GM19438 (cell line): ENCODE data around the gene MYO1H.
A peak's percentile ranks its signal among the peaks of the same experiment; 100 is the strongest.
"Not testable (repeated sequence)": the region's sequence is repeated elsewhere in the genome, so short reads cannot be mapped to it uniquely, and the experiment has no call there.

Experiments used
- ATAC-seq: cut with Tn5 transposase; IDR thresholded peaks from one replicate; pipeline ENCODE4 v1.9.1; 2021; ENCODE audit warnings: low read depth; ENCODE audit not compliant: unreplicated experiment

MYO1H gene

DNA sequence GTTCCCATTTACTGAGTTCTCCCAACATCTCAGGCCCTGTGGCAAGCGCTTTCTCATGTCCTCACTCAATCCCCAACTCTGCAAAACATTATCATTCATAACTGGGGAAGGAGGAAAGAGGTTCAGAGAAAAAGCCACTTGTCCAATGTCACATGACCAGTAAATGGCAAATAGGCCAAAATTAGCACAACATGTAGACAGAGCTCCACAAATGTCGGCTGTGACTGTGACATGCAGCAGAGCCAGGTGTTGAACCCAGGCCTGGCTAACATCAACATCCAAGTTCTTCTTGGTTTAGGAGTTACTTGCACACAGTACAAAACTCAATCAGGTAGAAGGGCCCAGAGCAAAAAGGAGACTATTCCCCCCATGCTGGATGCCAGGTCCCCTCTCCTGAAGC lies 118.6 kb downstream of the MYO1H start:
- no peak for ATAC-seq

DNA sequence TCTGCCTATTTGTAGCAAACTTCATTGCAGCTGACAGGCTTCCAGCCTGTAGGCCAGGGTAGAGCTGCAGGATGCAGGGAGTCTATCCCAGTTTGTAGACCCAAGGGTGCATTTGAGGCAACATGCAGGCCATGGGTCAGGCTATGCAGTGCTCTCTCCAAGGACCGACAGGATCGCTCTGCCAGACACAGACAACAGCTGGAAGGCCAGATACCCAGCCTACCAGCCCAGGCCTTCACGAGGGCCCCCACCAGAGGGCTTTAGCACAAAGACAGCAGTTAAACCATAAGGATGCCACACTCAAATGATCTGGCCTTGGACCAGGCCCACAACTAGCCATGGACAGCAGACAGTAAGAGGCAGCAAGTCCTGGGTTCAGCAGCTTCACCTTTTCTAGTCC lies 119.1 kb downstream of the MYO1H start:
- no peak for ATAC-seq

DNA sequence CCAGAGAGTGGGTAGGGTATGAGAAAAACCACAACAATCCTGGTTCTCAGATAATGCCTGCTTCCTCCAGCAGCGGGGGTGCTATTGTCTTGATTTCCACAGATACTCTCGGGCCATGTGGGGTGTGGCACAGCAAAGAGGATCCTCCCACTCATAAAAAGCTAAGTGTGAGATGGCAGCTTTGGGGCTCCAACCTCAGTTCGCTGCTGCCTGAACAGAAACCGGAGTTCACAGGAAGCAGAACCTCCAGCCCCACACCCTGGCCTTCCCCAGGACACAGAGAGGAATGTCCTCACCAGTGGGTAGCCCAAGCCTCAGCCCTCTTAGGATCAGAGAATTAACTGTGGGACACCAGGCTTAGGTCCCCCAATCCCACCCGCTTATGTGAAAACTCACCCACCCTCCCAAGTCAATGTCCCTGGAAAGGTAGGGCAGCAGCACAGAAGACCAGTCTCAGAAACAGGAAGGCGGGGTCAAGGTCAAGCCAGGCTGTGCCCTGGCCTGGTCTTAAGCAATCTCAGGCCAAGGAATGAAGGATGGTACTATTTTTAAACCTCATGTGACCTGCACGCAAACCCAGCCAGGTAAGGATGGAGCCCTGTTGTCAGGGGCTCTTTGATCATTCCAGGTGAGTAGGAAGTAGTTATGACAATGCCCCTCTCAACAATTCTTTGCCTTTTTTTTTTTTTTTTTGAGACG lies 120.4 kb downstream of the MYO1H start:
- ATAC-seq: no peak

DNA sequence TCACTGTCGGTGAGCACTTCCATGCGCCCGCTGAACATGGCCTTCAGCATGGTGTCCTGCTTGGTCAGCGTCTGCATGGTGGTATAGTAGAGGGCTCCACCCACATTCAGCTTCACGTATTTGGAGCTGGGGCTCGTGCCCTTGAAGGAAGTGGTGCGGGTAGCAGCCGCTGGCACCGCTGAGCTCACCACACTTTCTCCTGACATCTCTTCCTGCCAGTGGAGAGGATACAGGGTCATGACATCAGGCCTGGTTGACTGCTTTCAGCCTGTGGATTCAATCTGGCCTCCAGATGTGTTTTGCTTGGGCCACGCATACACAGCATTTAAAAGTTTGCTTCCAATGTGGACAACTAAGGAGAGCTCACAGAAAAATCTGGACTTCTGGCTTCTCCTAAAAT lies 121.8 kb downstream of the MYO1H start:
- no peak for ATAC-seq

DNA sequence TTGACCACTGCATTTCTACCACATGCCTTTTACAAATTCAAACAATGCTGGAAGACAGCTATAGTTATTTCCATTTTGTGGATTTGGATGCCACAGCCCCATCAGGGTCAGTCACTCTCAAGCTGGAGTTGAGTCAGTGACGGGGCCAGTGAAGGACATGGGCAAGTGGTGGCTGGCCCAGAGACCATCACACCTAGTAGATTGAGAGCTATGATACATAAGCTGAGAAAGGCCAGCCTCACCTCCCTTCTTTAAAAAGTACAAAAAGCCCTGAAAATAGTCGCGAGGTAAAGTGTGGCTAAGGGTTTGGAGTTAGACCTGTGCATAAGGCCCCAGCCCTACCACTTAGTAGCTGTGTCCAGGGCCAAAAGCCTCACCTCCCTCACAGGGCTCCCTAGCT lies 125.3 kb downstream of the MYO1H start:
- ATAC-seq: no peak

DNA sequence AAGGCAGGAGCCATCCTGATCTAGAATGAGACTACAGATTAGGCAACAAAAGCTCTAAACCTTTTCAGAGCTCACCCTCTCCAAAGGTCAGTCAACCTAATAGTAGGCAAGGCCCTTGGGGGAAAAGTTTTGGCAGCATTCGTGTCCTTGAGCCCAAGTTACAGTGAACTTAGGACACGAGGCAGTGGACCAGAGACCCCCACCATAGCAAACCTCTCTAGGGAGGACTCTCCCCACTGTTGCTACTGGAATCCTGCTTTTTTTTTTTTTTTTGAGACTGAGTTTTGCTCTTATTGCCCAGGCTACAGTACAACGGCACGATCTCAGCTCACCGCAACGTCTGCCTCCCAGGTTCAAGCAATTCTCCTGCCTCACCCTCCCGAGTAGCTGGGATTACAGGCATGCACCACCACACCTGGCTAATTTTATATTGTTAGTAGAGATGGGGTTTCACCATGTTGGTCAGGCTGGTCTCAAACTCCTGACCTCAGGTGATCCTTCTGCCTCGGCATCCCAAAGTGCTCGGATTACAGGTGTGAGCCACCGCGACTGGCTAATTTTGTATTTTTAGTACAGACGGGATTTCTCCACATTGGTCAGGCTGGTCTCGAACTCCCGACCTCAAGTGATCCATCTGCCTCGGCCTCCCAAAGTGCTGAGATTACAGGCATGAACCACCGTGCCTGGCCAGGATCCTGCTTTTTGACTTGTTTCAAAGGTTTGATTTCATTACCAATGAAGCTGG lies 126.0 kb downstream of the MYO1H start:
- not testable (repeated sequence) for ATAC-seq

DNA sequence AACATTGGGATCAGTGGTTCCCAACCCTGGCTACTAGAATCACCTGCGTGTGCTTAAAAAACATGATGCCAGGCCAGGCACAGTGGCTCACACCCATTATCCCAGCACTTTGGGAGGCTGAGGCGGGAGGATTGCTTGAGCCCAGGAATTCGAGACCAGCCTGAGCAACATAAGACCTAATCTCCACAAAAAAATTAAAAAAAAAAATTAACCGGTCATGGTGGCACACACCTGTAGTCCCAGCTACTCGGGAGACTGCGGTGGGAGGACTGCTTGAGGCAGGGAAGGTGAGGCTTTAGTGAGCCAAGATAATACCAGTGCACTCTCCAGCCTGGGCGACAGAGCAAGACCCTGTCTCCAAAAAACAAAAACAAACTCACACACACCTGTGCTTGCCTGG lies 127.4 kb downstream of the MYO1H start:
- ATAC-seq: no peak

DNA sequence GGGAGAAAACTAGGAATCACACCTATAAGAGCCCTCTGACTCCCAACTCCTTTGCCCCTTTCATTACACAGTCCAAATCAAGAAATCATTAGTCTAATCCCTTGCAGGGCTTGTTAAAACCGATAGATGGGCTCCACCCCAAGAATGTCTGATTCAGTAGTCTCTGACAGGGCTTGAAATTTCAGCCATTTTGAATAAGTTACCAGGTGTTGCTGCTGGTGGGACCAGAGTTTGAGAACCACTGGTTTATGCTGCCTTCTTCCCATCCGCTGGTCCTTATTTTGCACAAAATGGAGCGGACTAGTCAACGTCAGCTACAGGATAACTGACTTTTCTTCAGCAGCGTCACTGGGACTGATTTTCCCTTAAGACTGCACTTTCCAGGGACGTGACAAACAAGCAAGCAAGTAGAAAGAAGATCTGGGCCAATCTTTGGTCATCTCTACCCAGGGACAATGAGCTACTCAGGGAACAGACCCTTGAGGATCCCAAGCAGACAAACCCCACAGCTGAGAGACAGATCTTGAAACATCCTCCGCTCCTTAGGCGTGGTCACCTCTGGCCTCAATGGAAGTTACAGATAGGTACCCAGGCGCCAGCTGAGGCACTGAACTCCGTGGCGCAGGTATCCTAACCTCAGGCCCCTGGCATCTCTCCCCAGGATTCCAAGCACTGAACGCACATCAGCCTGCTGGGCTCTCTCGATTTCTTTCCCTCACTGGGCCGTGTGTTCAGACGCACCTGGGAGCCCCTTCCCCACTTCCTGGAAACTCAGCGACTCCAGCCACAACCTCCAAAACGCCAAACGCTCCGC lies 128.5 kb downstream of the MYO1H start:
- ATAC-seq: no peak

DNA sequence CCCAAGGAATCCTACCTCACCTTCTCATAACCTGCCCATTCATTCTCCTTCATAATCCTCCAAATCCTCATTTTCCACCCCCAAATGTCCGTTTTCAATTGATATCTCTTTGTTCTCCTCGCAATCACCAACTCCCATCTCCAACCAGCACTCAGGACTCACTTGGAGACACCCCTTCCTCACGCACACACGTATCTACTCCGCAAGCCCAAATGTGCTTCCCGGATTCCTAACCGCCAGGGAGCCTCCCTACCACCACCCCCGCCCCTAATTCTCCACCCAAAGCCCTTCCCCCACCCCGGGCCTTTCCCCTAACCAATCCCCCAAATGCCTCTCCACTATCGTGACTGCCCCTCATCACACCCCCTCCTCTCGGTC lies 129.1 kb downstream of the MYO1H start:
- ATAC-seq: no peak

DNA sequence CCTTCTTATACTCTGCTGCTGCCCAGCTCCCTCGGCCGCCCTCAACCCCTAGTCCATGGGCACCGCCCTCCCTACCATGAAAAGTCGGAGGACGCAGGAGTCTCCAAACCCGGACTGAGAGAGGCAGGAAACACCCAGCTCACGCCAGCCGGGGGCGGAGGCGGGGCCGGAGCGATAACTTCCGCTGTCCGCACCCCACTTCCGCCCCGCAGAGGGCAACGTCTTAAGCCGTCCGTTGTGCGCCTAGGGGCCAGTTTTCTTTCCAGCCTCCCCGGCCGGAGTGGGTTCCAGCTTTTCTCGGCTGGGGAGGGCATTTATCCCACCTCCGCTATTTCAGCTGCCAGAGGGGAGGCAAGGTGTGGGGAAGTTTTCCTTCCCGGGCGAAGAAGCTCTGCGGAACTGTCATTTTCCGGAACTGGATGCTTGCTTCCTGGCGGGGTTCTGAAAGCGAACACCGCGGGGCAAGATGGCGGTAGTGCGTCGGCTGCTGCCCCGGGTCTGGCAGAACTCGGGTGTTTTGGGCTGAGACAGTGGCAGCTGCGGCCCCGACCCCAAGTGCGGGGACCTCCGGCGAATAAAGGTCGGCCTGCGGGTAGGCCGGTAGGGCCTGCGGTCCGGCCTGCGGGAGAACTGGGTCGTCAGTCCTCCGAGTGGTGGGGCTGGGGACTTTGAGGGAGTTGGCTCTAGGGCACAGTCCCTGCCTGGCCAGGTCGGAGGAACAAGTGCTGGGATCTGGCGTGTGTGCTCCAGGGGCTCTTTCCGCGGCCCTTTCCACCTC lies 129.7 kb downstream of the MYO1H start, which contains the start of the genes KCTD10 and UBE3B:
Gene KCTD10 (minus strand): TSS at position 116 of the 778 bp plus-strand sequence. CDS start 38 bp downstream, at position 78.
Gene UBE3B (plus strand): TSS at position 450 of the 778 bp plus-strand sequence. CDS start 5,918 bp downstream, outside the sequence.
- ATAC-seq: peak; percentile 90

DNA sequence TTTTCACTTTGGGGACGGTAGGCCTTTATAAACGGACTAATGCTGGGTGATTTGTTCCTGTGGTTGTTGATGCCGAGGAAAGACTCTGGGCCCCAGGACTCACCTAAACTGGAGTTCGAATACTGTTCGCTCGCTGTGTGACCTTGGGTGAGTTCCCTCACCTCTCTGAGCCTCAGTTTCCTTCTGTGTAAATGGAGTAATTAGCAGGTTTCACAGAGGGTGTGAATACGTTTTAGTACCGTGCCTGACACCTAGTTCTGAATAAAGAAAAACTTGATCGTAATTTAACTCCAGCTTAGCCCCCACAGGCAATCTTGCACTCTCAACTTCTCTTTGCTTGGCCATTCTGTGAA lies 130.2 kb downstream of the MYO1H start:
- no peak for ATAC-seq

DNA sequence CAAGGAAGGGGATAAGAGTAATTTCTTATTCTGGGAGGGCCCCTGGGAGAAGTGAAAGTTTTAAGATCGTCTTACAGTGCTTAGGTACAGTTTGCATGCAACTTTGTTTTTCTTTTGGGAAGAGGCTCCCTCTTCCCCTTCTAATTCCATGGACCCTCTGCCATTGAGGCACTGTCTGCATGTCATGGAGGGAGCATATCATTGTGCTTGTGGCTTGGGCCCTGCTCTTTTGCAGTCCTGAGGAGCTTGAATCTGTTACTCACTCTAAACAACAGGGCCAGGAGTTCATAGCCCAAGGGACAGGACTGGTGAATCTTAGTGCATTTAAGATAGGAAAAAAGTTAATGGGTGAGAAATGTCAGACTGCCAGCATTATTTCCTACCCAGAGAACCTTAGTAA lies 132.1 kb downstream of the MYO1H start:
- ATAC-seq: no peak

DNA sequence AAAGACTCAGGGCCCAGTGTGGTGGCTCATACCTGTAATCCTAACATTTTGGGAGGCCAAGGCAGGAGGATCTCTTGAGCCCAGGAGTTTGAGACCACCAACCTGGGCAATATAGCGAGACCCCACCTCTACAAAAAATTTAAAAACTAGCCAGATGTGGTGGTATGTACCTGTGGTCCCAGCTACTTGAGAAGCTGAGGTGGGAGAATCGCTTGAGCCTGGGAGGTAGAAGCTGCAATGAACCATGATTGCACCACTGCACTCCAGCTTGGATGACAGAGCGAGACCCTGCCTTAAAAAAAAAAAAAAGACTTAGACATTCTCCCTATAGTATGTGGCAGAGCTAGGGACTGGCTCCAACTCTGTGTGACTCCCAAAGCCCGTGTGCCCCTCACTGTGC lies 132.7 kb downstream of the MYO1H start:
- ATAC-seq: no peak

DNA sequence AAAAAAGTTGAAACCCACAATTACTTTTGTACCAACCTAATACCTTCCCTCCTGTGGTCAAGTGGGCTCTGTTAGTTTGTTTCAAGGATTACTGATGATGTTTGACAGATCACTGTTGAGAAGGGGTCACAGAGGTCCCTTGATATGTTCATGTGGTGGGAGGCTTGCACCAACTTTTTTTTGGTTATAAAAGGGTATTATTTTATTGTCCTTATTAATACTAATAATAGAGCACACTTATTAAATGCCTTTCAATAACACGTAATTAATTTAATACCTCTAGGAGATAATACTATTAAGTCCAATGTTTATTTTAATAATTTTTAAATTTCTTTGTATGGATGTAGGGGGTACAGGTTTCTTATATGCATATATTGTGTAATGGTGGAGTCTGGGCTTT lies 134.2 kb downstream of the MYO1H start:
- ATAC-seq: no peak

DNA sequence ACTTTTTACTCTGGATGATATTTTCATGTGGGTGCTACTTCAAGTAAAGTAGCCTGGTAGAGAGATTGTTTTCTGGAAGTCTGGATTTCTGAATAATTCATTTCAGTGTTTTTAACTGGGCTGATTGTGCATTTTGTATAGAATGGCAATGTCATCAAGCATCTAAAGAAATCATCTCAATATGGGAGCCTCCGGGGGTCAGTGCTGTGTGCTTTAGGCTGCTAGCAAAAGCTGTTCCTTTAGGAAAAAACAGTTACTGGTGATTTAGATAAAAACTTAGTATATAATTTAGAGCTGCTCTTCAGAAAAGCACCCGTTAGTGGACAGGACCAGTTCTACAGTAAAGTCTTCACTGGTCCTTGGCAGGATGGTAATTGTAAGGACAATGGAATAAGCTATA lies 134.8 kb downstream of the MYO1H start:
- ATAC-seq: no peak

DNA sequence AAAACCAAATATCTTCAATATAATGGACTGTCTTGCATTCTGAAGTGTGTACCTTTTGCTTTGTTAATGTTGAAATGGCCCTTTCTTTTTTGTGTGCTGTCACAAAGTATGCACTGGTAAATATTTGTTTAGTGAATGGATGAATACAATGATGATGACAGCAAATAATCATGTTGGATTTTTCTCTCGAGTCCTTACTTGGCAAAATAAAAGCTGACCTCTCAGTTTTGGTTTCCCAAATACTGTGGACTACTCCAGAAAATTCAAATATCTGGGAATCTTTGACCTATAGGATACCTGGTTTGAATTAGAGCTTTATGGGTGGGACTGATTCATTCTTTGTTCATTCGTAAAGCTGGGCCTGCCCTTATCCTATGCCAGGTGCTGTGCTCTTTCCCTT lies 135.2 kb downstream of the MYO1H start:
- no peak for ATAC-seq

DNA sequence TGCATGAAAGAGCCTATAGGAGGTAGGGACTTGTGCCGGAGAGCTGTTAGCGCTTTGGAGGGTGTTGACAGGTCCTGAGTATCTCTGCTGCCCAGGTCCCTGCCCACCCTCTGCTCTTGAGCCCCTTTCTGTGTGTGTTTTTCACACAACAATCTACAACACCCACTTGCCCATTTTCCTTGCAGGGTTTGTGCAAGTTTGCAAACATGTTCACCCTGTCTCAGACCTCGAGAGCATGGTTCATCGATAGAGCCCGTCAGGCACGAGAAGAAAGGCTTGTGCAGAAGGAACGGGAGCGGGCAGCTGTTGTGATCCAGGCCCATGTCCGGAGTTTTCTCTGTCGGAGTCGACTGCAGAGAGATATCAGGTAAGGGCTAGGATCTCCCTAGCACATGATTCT lies 135.6 kb downstream of the MYO1H start:
- ATAC-seq: no peak

DNA sequence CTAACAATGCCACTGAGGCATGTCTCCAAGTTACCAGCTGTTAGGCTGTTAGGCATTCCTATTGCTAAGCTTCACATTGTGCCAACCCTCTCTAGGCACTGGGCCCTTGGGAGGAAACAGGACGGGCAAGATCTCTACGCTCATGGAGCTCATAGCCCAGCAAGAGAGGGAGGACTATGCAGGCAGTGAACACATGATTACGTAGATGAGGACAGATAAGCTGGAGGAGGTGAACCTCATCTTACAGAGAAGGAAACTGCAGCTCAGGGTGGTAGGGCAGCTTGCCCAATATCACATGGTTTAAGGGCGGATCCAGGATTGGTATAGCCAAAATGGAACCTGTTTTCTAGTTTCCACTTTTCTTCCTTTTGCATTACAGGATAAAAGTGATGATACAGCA lies 137.5 kb downstream of the MYO1H start:
- ATAC-seq: no peak

DNA sequence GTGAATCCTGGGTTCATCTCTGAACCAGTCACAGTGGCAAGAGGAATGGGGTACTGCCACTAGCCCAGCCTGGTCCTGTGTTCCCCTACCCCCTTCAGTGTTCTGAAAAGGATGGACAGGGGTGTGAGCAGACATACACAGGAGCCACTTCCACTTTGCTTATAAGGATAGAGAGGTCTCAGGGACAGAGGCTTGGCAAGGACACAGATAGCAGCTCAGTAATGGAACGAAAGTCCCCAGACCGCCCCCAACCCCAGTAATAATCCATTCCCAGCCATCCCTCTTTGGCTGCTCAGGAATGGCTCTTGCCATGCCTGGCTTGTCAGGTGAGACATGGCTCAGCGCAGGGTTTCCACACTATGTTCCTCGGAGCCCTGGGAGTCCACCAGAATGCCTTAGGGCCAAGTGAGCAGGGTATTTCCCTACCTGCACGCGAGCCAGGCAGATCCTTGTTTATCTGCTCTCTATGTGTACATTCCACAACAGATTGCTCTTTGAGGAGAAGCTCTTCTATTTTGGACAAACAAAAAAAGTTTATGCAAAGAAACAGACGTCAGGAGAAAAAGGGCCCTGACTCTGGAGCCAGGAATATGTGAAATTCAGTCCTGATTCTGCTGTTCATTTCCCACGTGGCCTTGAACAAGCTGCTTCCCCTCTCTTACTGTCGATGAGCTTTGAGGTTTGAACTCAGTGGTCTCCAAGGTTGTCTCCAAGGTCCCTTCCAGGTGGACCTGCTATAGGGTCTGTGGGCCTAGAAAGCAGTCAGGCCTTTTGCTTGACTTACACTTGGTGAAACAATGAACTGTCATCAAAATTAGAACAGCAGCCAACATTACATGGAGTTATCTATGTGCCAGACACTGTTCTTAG lies 139.7 kb downstream of the MYO1H start:
- no peak for ATAC-seq
